Cardiac septum (tissue), 1 donor: ENCODE measurements around the gene ABHD14A. TPM values are rescaled to one million over a fixed set of nuclear protein-coding genes. Genes with fewer than 3 reads are reported as not detected.
"Not testable (repeated sequence)": the region's sequence is repeated elsewhere in the genome, so short reads cannot be mapped to it uniquely, and the experiment has no call there.

Experiments used
- DNase-seq: peaks from one replicate; pipeline ENCODE4 v3.0.0-alpha.2; 2020; ENCODE audit warnings: low spot score
- intact Hi-C: fragments of 100-400 bp; cut with DNase I; formaldehyde crosslinking; loops from one replicate; pipeline ENCODE4 v1.14.0; 2022
- total RNA-seq: library from RNA; stranded (reverse); fragmentation: NEBNext Ultra II Directional; extraction: Animal tissue kit (Norgen Biotek cat#: 25700); gene quantifications from one replicate; pipeline ENCODE4 v1.2.1, GENCODE V29; 2021
- donor health status: DM: no; HTN: no; CAD: no.

Gene ABHD14A
- total RNA-seq, 1 donor from 2014 or later, result 12.5 TPM

- intact Hi-C loops, result no loop called here
- no peak for DNase-seq
These were observed 12.7 kb downstream of the ABHD14A start for GRCh38 chr3:51987568-51987967.

GRCh38 chr3:51988286-51989146, 13.7 kb downstream of the ABHD14A start:
- intact Hi-C loops, result no loop called here
- no peak for DNase-seq

GRCh38 chr3:51990501-51990971, 15.7 kb downstream of the ABHD14A start:
- intact Hi-C loops, result not testable (repeated sequence)
- peak; percentile 62 for DNase-seq

- intact Hi-C loops, result no loop called here
- no peak for DNase-seq
These were observed 17.3 kb downstream of the ABHD14A start for GRCh38 chr3:51992017-51992682.

- intact Hi-C loops, DNase-seq: not testable (repeated sequence)
These were observed 18.8 kb downstream of the ABHD14A start for GRCh38 chr3:51993657-51994056.

- intact Hi-C loops, result no loop called here
- DNase-seq, result no peak
These were observed 19.7 kb downstream of the ABHD14A start for GRCh38 chr3:51994530-51994929.

GRCh38 chr3:51995346-51996163, 20.7 kb downstream of the ABHD14A start, which contains the start of gene RPL29:
RPL29 (minus strand) TSS chr3:51995895; CDS start chr3:51995461, 434 bp downstream.
- intact Hi-C loops, result loop anchor here (1.0 kb wide), 1 partner anchor 53 kb away; the partner anchor contains the start of gene PARP3
- DNase-seq, result peak; percentile 96

- no peak for DNase-seq
- intact Hi-C loops, result no loop called here
These were observed 22.3 kb downstream of the ABHD14A start for GRCh38 chr3:51997172-51997571.

- no peak for DNase-seq
- intact Hi-C loops, result no loop called here
These were observed 23.2 kb downstream of the ABHD14A start for GRCh38 chr3:51997935-51998596.

GRCh38 chr3:51998774-51999173, 23.9 kb downstream of the ABHD14A start:
- DNase-seq, result no peak
- intact Hi-C loops, result no loop called here

- intact Hi-C loops, result loop anchor here (10.0 kb wide), 2 partner anchors 215 to 335 kb away; no protein-coding TSS in a partner anchor
- DNase-seq, result no peak
These were observed 25.0 kb downstream of the ABHD14A start for GRCh38 chr3:51999846-52000245.

- peak; percentile 89 for DNase-seq
- intact Hi-C loops, result loop anchor here (1.0 to 10.0 kb wide), 3 partner anchors 143 to 333 kb away; no protein-coding TSS in a partner anchor
These were observed 26.6 kb downstream of the ABHD14A start for GRCh38 chr3:52001443-52001974.

GRCh38 chr3:52002748-52003147, 27.9 kb downstream of the ABHD14A start:
- intact Hi-C loops, result loop anchor here (10.0 kb wide), 2 partner anchors 212 to 332 kb away; no protein-coding TSS in a partner anchor

GRCh38 chr3:52004163-52004787, 29.4 kb downstream of the ABHD14A start:
- intact Hi-C loops, result loop anchor here (1.0 to 10.0 kb wide), 4 partner anchors 49 to 331 kb away; no protein-coding TSS in a partner anchor
- DNase-seq, result no peak

More at GRCh38 chr3:52002748-52003147, 27.9 kb downstream of the ABHD14A start:
- no peak for DNase-seq

GRCh38 chr3:52004906-52005395, 30.1 kb downstream of the ABHD14A start:
- intact Hi-C loops, result loop anchor here (1.0 to 10.0 kb wide), 5 partner anchors 48 to 330 kb away; no protein-coding TSS in a partner anchor

GRCh38 chr3:52005571-52005986, 30.7 kb downstream of the ABHD14A start:
- no peak for DNase-seq
- intact Hi-C loops, result loop anchor here (1.0 to 10.0 kb wide), 3 partner anchors 103 to 329 kb away; no protein-coding TSS in a partner anchor

More at GRCh38 chr3:52004906-52005395, 30.1 kb downstream of the ABHD14A start:
- DNase-seq, result no peak

- no peak for DNase-seq
- intact Hi-C loops, result loop anchor here (10.0 kb wide), 2 partner anchors 209 to 329 kb away; no protein-coding TSS in a partner anchor
These were observed 31.4 kb downstream of the ABHD14A start for GRCh38 chr3:52006017-52006819.
